Measurements from ENCODE around the gene CDK1. TPM values are rescaled to one million over a fixed set of nuclear protein-coding genes. Genes with fewer than 3 reads are reported as not detected.

Gene CDK1
- total RNA-seq, 1 experiment from 2014 or later, result 78.9 TPM

DNA sequence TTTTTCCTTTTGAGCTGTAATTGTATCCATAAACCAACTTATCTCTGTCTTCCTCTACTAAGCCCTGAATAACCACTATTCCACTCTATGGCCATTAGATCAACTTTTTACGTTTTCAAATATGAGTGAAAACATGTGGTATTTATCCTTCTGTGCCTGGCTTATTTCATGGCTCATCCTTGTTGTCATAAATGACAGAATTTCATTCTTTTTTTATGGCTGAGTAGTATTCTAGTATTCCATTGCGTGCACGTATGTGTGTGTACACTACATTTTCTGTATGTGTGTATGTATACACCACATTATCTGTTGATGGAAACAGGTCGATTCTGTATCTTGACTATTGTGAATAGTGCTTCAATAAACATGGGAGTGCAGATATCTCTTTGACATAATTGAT is 11.1 kb downstream of the CDK1 start:
- H3K4ac ChIP-seq (ENCODE audit: low read depth, low read length), result no peak overlapping the region
- H3K56ac ChIP-seq (ENCODE audit: insufficient read length, low read depth, low read length), result no peak overlapping the region
- Mint-ChIP-seq H3K4me1 (peaks cover 5 to 7% of the 10 kb centered on the region in 2 experiments), H3K9me3 (no peaks in the 10 kb centered on the region), H3K36me3 (ENCODE audit: insufficient read depth in 1 of 3, low read depth in 3 of 3) (peaks cover 63 to 97% (median 85%) of the 10 kb centered on the region in 3 experiments; a peak in 6 of 7 replicates), H3K27me3 (ENCODE audit: low read depth) (no peaks in the 10 kb centered on the region), H3K27ac (peak overlapping the region in 1 of 3 experiments; percentile 9; a peak in 1 of 7 replicates), H3K4me3 (no peak overlapping the region)
- no peak overlapping the region for H3K14ac ChIP-seq (ENCODE audit: insufficient read depth, low read length)
- no peak overlapping the region for H2BK12ac ChIP-seq (ENCODE audit: insufficient read length, low read depth, low read length)
- no peak for DNase-seq
- no peaks in the 10 kb centered on the region for H3K23me2 ChIP-seq (ENCODE audit: insufficient read length, low read depth, low read length, poor library complexity, severe bottlenecking)
- no peak overlapping the region for H3K9ac ChIP-seq (ENCODE audit: extremely low read depth, insufficient read length, low read length)
- H3K4me2 ChIP-seq (ENCODE audit: insufficient read depth, insufficient read length, low read length), result no peak overlapping the region
- TF ChIP-seq, protein P1, sequence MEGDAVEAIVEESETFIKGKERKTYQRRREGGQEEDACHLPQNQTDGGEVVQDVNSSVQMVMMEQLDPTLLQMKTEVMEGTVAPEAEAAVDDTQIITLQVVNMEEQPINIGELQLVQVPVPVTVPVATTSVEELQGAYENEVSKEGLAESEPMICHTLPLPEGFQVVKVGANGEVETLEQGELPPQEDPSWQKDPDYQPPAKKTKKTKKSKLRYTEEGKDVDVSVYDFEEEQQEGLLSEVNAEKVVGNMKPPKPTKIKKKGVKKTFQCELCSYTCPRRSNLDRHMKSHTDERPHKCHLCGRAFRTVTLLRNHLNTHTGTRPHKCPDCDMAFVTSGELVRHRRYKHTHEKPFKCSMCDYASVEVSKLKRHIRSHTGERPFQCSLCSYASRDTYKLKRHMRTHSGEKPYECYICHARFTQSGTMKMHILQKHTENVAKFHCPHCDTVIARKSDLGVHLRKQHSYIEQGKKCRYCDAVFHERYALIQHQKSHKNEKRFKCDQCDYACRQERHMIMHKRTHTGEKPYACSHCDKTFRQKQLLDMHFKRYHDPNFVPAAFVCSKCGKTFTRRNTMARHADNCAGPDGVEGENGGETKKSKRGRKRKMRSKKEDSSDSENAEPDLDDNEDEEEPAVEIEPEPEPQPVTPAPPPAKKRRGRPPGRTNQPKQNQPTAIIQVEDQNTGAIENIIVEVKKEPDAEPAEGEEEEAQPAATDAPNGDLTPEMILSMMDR (conservative IDR thresholded peaks at IDR 0.05), result no peak
- H3K4me1 ChIP-seq (ENCODE audit: insufficient read depth, low read length), result no peaks in the 10 kb centered on the region
- no peak overlapping the region for H2AK5ac ChIP-seq (ENCODE audit: insufficient read length, low read length)
- no peak overlapping the region for H2BK5ac ChIP-seq (ENCODE audit: insufficient read length, low read length)
- no peak overlapping the region for H2BK120ac ChIP-seq (ENCODE audit: low read depth, low read length, poor library complexity, severe bottlenecking)
- H4K91ac ChIP-seq (ENCODE audit: insufficient read length, low read depth, low read length), result no peak overlapping the region
- H3K9me3 ChIP-seq (ENCODE audit: control insufficient read depth, low read depth, low read length), result no peaks in the 10 kb centered on the region
- H4K8ac ChIP-seq (replicated peaks; ENCODE audit: insufficient read length, low read depth, low read length), result no peak overlapping the region
- no peak overlapping the region for H3K27ac ChIP-seq (ENCODE audit: insufficient read length, low read depth, low read length)
- H2BK15ac ChIP-seq (ENCODE audit: low read depth, low read length), result no peak overlapping the region
- no peak overlapping the region for H3T11ph ChIP-seq (ENCODE audit: low read length)
- no peak overlapping the region for H3K23ac ChIP-seq (ENCODE audit: insufficient read length, low read depth, low read length)
- H4K20me1 ChIP-seq (ENCODE audit: control insufficient read depth, insufficient read depth, insufficient read length), result no peaks in the 10 kb centered on the region
- no peak overlapping the region for H2AFZ ChIP-seq (ENCODE audit: low read length)
- no peak overlapping the region for H2BK20ac ChIP-seq (ENCODE audit: low read depth, low read length, poor library complexity, severe bottlenecking)
- H4K5ac ChIP-seq (ENCODE audit: insufficient read length, low read depth, low read length), result no peak overlapping the region
- peaks cover 2% of the 10 kb centered on the region for H3K79me1 ChIP-seq (ENCODE audit: insufficient read depth, low read depth, low read length, poor library complexity, severe bottlenecking)
- H3K18ac ChIP-seq (ENCODE audit: insufficient read length, low read depth, low read length), result no peak overlapping the region
- no peaks in the 10 kb centered on the region for H3K27me3 ChIP-seq (ENCODE audit: insufficient read depth, low read length)
- WGBS (ENCODE audit: extremely low coverage, insufficient read length, low lambda C conversion rate), result no CpG with 5 or more reads among the region's 4 CpGs
- peaks cover 9% of the 10 kb centered on the region; the same call in 1 of the 2 replicates for H3K79me2 ChIP-seq (ENCODE audit: insufficient read depth, low read length)
